Measurements from ENCODE around the gene CETN1. TPM values are rescaled to one million over a fixed set of nuclear protein-coding genes. Genes with fewer than 3 reads are reported as not detected.

Gene CETN1
- total and polyA plus RNA-seq, 2 donors from 2014 or later, result not detected

GRCh38 chr18:570697-571096, 9.5 kb upstream of the CETN1 start:
- Histone ChIP-seq H3K36me3 (ENCODE audit: control insufficient read depth in 2 of 3, insufficient read depth in 3 of 3, low read length in 3 of 3) (no peaks in the 10 kb centered on the region), H3K9ac (ENCODE audit: low read length in 3 of 3) (no peak overlapping the region), H3K9me3 (ENCODE audit: control insufficient read depth in 2 of 3, insufficient read depth in 1 of 3, low read length in 3 of 3) (no peaks in the 10 kb centered on the region), H3K4me3 (ENCODE audit: low read length in 3 of 3) (no peak overlapping the region), H3K27ac (ENCODE audit: low read depth in 2 of 2, low read length in 2 of 2) (no peak overlapping the region), H3K27me3 (ENCODE audit: control insufficient read depth, insufficient read depth, low read length) (no peaks in the 10 kb centered on the region), H3K4me1 (ENCODE audit: control insufficient read depth in 2 of 3, insufficient read depth in 2 of 3, low read depth in 1 of 3, low read length in 3 of 3) (peaks cover 0 to 2% (median 0%) of the 10 kb centered on the region in 3 donors)
- TF ChIP-seq CTCF (IDR thresholded peaks at IDR 0.05; ENCODE audit: borderline replicate concordance, extremely low read depth, insufficient read depth), result no peak
- intact Hi-C loops (cut with DNase I), result no loop called here
- DNase-seq, result no peak
- FAIRE-seq, result no peak

GRCh38 chr18:572091-572830, 7.9 kb upstream of the CETN1 start:
- peak in 2 of 5 donors; percentile 79 to 80 for DNase-seq

GRCh38 chr18:572831-573289, 7.3 kb upstream of the CETN1 start:
- H3K27me3 ChIP-seq (ENCODE audit: control insufficient read depth, insufficient read depth, low read length), result no peaks in the 10 kb centered on the region
- FAIRE-seq, result no peak
- no peak for TF ChIP-seq CTCF (IDR thresholded peaks at IDR 0.05; ENCODE audit: borderline replicate concordance, extremely low read depth, insufficient read depth)

More at GRCh38 chr18:572091-572830, 7.9 kb upstream of the CETN1 start:
- Histone ChIP-seq H3K27ac (ENCODE audit: low read depth in 2 of 2, low read length in 2 of 2) (no peak overlapping the region), H3K4me3 (ENCODE audit: low read length in 3 of 3) (no peak overlapping the region), H3K9ac (ENCODE audit: low read length in 3 of 3) (no peak overlapping the region), H3K9me3 (ENCODE audit: control insufficient read depth in 2 of 3, insufficient read depth in 1 of 3, low read length in 3 of 3) (no peaks in the 10 kb centered on the region), H3K4me1 (ENCODE audit: control insufficient read depth in 2 of 3, insufficient read depth in 2 of 3, low read depth in 1 of 3, low read length in 3 of 3) (peaks cover 0 to 2% (median 0%) of the 10 kb centered on the region in 3 donors), H3K27me3 (ENCODE audit: control insufficient read depth, insufficient read depth, low read length) (no peaks in the 10 kb centered on the region), H3K36me3 (ENCODE audit: control insufficient read depth in 2 of 3, insufficient read depth in 3 of 3, low read length in 3 of 3) (no peaks in the 10 kb centered on the region)
- no peak for FAIRE-seq
- no peak for TF ChIP-seq CTCF (IDR thresholded peaks at IDR 0.05; ENCODE audit: borderline replicate concordance, extremely low read depth, insufficient read depth)
- intact Hi-C loops (cut with DNase I), result no loop called here

More at GRCh38 chr18:572831-573289, 7.3 kb upstream of the CETN1 start:
- no peak overlapping the region for H3K9ac ChIP-seq (ENCODE audit: low read length in 3 of 3)
- no peak for DNase-seq
- H3K4me1 ChIP-seq (ENCODE audit: control insufficient read depth in 2 of 3, insufficient read depth in 2 of 3, low read depth in 1 of 3, low read length in 3 of 3), result peaks cover 0 to 2% (median 0%) of the 10 kb centered on the region in 3 donors
- intact Hi-C loops (cut with DNase I), result no loop called here
- H3K4me3 ChIP-seq (ENCODE audit: low read length in 3 of 3), result no peak overlapping the region
- no peak overlapping the region for H3K27ac ChIP-seq (ENCODE audit: low read depth in 2 of 2, low read length in 2 of 2)
- no peaks in the 10 kb centered on the region for H3K9me3 ChIP-seq (ENCODE audit: control insufficient read depth in 2 of 3, insufficient read depth in 1 of 3, low read length in 3 of 3)
- H3K36me3 ChIP-seq (ENCODE audit: control insufficient read depth in 2 of 3, insufficient read depth in 3 of 3, low read length in 3 of 3), result no peaks in the 10 kb centered on the region

Measured in kidney (tissue), 14 donors.